SJCRH30 (cell line): ENCODE results near the gene SLC25A34. TPM values are rescaled to one million over a fixed set of nuclear protein-coding genes. Genes with fewer than 3 reads are reported as not detected.

Experiments
- DNase-seq, 2 experiments: peaks; one replicate each; pipeline ENCODE4 v3.0.0-alpha.2; 2015 to 2020
- H3K27ac ChIP-seq: fragments of 250-450 bp; sonication (Bioruptor Pico); 2 replicates; pipeline ENCODE4 v1.5.1; 2020; ENCODE audit warnings: mild to moderate bottlenecking, moderate library complexity
- H3K27me3 ChIP-seq: fragments of 250-450 bp; sonication (Bioruptor Pico); 2 replicates; pipeline ENCODE4 v1.5.1; 2020; ENCODE audit warnings: mild to moderate bottlenecking, moderate library complexity
- H3K36me3 ChIP-seq: fragments of 250-450 bp; sonication (Bioruptor Pico); 2 replicates; pipeline ENCODE4 v1.5.1; 2020; ENCODE audit warnings: mild to moderate bottlenecking, moderate library complexity
- H3K4me1 ChIP-seq: fragments of 250-450 bp; sonication (Bioruptor Pico); 2 replicates; pipeline ENCODE4 v1.5.1; 2020; ENCODE audit warnings: mild to moderate bottlenecking, moderate library complexity
- H3K4me3 ChIP-seq: fragments of 250-450 bp; sonication (Bioruptor Pico); 2 replicates; pipeline ENCODE4 v1.5.1; 2020; ENCODE audit warnings: mild to moderate bottlenecking, moderate library complexity
- H3K9me3 ChIP-seq: fragments of 250-450 bp; sonication (Bioruptor Pico); replicated peaks from 2 replicates; pipeline ENCODE4 v1.5.1; 2020; ENCODE audit warnings: mild to moderate bottlenecking, moderate library complexity
- total RNA-seq: library from RNA; depleted of rRNA; stranded (reverse); fragments of >200 nt; shearing (Covaris generic); gene quantifications from 2 replicates; pipeline ENCODE4 v1.2.3, GENCODE V29; 2014

The SLC25A34 gene
- total RNA-seq, 1 experiment from 2014 or later: 3.5 TPM

DNA sequence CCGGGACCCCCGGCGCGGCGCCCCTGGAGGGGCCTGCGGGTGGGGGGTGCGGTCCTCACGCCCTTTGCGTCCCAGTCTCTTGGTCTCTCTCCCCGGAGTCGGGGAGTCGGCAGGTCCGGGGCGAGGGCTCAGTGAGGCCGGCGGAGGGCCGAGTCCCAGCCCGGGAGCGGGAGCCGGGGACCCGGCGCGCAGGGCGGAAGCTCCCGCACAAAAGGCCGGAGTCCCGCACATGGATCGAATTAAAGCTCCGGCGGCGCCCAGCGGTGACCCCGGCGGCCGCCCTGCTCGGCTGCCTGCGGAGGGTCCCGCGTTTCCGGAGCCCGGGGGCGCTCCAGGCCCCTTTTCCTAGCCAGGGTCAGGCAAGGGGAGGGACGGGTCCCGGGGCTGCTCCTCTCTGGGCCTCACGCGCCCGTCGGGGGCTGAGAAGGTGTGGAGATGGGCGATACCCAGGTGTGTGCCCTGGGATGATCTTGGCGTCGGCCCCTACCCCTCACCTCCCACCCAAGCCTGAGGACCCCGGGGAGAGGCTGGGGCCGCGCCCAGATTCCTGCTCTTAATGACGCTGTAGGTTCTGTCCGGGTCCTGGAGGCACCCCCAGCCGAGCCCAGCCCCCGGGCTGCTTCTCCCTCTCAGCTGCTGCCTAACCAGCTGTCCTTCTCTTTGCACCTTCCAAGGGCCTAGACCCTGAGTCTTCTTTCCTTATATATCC is 23.0 kb downstream of the SLC25A34 start:
- Histone ChIP-seq H3K27ac (no peak overlapping the region), H3K36me3 (no peaks in the 10 kb centered on the region), H3K4me3 (peak overlapping the region; percentile 62), H3K9me3 (0 out of 2 replicates have a peak, but pooled peaks cover 3% of the 10 kb centered on the region), H3K27me3 (no peaks in the 10 kb centered on the region), H3K4me1 (peaks cover 47% of the 10 kb centered on the region)
- peak; percentile 47 to 59 for DNase-seq

DNA sequence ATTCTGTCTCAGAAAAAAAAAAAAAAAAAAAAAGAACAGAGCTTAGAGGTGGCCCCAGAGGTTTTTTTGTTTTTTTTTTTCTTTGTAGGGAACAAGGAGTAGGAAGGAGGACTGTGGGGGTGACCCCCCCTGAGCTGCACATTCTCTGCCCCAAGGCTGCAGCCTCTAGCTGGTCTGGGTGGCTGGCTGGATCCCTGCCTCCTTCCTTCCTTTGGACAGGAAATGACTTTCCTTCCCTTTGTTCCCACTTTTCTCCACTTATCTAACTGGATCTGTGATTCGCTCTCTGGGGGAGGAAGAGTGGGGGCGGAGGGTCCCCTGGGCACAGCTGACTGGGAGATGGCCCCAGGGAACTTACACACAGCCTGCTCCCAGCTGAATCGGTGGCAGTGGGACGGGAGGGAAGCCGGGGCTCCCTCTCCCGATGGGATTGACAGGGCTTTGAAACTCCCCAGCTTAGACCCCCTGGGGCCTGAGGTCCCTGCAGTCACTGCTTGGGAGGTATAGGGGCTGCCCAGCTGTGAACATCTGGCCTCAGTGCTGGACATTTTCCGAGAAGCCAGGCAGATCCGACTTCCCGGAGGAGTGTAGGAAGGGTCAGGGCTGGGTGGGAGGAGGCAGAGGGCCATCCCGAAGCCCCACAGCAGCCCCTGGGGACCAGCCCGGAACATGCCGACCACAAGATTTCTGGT is 24.6 kb downstream of the SLC25A34 start:
- Histone ChIP-seq H3K9me3 (no peaks in the 10 kb centered on the region), H3K27me3 (no peaks in the 10 kb centered on the region), H3K36me3 (no peaks in the 10 kb centered on the region), H3K4me3 (peak overlapping the region; percentile 34), H3K27ac (peak overlapping the region; percentile 2; the same call in 1 of the 2 replicates), H3K4me1 (peaks cover 41% of the 10 kb centered on the region)
- peak; percentile 72 to 84 for DNase-seq

- H3K4me3 ChIP-seq: no peak overlapping the region
- no peak for DNase-seq
- no peak overlapping the region for H3K27ac ChIP-seq
- no peaks in the 10 kb centered on the region for H3K36me3 ChIP-seq
- peaks cover 34% of the 10 kb centered on the region for H3K4me1 ChIP-seq
- H3K9me3 ChIP-seq: no peaks in the 10 kb centered on the region
- H3K27me3 ChIP-seq: no peaks in the 10 kb centered on the region
These were observed 25.5 kb downstream of the SLC25A34 start for GRCh38 chr1:15761366-15762128.

DNA sequence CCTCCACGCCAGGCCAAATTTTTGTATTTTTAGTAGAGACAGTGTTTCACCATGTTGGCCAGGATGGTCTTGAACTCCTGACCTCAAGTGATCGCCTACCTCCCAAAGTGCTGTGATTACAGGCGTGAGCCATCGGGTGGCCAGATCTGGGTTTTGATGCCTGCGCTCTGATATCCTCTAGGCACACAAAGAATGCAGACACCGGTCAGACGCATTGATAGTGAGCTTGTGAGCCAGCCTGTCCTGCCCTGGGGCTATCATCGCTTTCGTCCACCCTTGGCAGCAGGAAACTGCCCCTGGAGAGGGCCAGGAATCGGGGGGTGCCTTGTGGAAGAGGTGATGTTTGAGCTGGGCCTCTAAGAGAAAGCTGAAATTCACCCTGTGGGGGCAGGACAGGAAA is 26.5 kb downstream of the SLC25A34 start:
- peaks cover 24% of the 10 kb centered on the region for H3K4me1 ChIP-seq
- H3K4me3 ChIP-seq: no peak overlapping the region
- H3K27ac ChIP-seq: no peak overlapping the region
- no peaks in the 10 kb centered on the region for H3K27me3 ChIP-seq
- no peaks in the 10 kb centered on the region for H3K36me3 ChIP-seq
- H3K9me3 ChIP-seq: no peaks in the 10 kb centered on the region
- DNase-seq: no peak

- Histone ChIP-seq H3K4me1 (peaks cover 16% of the 10 kb centered on the region), H3K4me3 (no peak overlapping the region), H3K36me3 (no peaks in the 10 kb centered on the region), H3K27me3 (no peaks in the 10 kb centered on the region), H3K27ac (no peak overlapping the region), H3K9me3 (no peaks in the 10 kb centered on the region)
- no peak for DNase-seq
These were observed 28.3 kb downstream of the SLC25A34 start for GRCh38 chr1:15764269-15764764.

- peaks cover 12% of the 10 kb centered on the region for H3K4me1 ChIP-seq
- no peak for DNase-seq
- H3K9me3 ChIP-seq: no peaks in the 10 kb centered on the region
- H3K36me3 ChIP-seq: no peaks in the 10 kb centered on the region
- H3K27me3 ChIP-seq: no peaks in the 10 kb centered on the region
- H3K4me3 ChIP-seq: no peak overlapping the region
- no peak overlapping the region for H3K27ac ChIP-seq
These were observed 28.8 kb downstream of the SLC25A34 start for GRCh38 chr1:15764890-15765289.

GRCh38 chr1:15765495-15766194 is 29.6 kb downstream of the SLC25A34 start:
- no peak overlapping the region for H3K27ac ChIP-seq

DNA sequence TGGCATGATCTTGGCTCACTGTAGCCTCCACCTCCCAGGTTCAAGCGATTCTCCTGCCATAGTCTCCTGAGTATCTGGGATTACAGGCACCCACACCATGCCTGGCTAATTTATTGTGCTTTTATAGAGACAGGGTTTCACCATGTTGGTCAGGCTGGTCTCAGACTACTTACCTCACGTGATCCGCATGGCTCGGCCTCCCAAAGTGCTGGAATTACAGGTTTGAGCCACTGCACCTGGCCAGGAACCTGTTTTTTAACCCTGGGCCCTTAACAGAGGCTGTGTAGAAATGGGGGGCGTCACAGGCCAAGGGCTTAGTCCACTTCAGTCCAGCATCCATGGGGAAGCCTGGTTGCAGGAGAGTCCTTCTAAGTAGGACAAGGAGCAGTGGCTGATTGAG is 31.9 kb downstream of the SLC25A34 start:
- Histone ChIP-seq H3K9me3 (no peaks in the 10 kb centered on the region), H3K36me3 (no peaks in the 10 kb centered on the region), H3K27ac (no peak overlapping the region), H3K4me1 (no peaks in the 10 kb centered on the region), H3K4me3 (no peak overlapping the region), H3K27me3 (no peaks in the 10 kb centered on the region)
- no peak for DNase-seq

More at GRCh38 chr1:15765495-15766194, 29.6 kb downstream of the SLC25A34 start:
- DNase-seq: no peak
- Histone ChIP-seq H3K9me3 (no peaks in the 10 kb centered on the region), H3K27me3 (no peaks in the 10 kb centered on the region), H3K36me3 (no peaks in the 10 kb centered on the region), H3K4me3 (no peak overlapping the region), H3K4me1 (peaks cover 7% of the 10 kb centered on the region; the same call in 1 of the 2 replicates)

DNA sequence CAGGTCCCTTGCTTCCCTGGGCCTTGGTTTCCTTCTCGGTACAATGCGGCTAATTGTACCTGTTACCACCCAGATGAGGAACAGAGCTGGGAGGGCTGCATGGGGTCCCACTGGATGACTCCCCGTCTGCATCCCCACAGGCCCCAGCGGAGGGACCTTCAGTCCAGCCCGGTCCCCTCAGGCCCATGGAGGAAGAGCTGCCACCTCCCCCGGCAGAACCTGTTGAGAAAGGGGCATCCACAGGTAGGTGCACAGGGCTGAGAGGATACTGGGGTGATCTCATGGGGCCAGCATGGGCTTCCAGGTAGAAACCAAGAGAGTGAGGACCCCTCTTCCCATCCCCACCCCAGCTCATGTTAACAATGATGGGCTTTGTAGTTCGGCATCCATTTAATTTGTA is 32.3 kb downstream of the SLC25A34 start:
- no peaks in the 10 kb centered on the region for H3K4me1 ChIP-seq
- H3K36me3 ChIP-seq: no peaks in the 10 kb centered on the region
- H3K4me3 ChIP-seq: no peak overlapping the region
- DNase-seq: no peak
- H3K27ac ChIP-seq: no peak overlapping the region
- no peaks in the 10 kb centered on the region for H3K9me3 ChIP-seq
- no peaks in the 10 kb centered on the region for H3K27me3 ChIP-seq

DNA sequence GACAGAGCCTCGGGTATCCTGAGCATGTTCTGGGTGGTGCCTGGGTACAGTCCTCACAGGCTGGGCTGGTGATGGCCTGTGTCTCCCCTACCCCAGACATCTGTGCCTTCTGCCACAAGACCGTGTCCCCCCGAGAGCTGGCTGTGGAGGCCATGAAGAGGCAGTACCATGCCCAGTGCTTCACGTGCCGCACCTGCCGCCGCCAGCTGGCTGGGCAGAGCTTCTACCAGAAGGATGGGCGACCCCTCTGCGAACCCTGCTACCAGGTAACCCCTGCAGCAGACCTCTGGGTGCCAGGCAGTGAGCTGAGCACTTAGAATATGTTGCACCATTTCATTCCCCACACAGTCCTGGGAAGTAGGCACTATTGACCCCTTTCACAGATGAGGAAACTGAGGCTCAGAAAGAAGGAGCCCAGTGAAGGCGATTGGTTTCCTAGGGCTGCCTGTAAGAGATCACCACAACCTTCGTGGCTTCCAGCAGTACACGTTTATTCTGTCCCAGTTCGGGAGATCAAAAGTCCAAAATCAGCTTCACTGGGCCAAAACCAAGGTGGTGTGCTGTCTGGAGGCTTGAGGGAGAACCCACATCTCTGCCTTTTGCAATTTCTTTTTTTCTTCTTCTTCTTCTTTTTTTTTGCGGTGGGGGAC is 34.4 kb downstream of the SLC25A34 start:
- Histone ChIP-seq H3K4me3 (no peak overlapping the region), H3K36me3 (no peaks in the 10 kb centered on the region), H3K4me1 (no peaks in the 10 kb centered on the region), H3K27me3 (no peaks in the 10 kb centered on the region), H3K9me3 (no peaks in the 10 kb centered on the region), H3K27ac (no peak overlapping the region)
- DNase-seq: no peak

- no peaks in the 10 kb centered on the region for H3K4me1 ChIP-seq
- H3K36me3 ChIP-seq: no peaks in the 10 kb centered on the region; the same call in 1 of the 2 replicates
- DNase-seq: no peak
- no peak overlapping the region for H3K27ac ChIP-seq
- H3K9me3 ChIP-seq: no peaks in the 10 kb centered on the region
- no peak overlapping the region for H3K4me3 ChIP-seq
- no peaks in the 10 kb centered on the region for H3K27me3 ChIP-seq
These were observed 35.9 kb downstream of the SLC25A34 start for GRCh38 chr1:15771836-15772515.

GRCh38 chr1:15775706-15776105 is 39.6 kb downstream of the SLC25A34 start:
- no peaks in the 10 kb centered on the region; the same call in 1 of the 2 replicates for H3K36me3 ChIP-seq

DNA sequence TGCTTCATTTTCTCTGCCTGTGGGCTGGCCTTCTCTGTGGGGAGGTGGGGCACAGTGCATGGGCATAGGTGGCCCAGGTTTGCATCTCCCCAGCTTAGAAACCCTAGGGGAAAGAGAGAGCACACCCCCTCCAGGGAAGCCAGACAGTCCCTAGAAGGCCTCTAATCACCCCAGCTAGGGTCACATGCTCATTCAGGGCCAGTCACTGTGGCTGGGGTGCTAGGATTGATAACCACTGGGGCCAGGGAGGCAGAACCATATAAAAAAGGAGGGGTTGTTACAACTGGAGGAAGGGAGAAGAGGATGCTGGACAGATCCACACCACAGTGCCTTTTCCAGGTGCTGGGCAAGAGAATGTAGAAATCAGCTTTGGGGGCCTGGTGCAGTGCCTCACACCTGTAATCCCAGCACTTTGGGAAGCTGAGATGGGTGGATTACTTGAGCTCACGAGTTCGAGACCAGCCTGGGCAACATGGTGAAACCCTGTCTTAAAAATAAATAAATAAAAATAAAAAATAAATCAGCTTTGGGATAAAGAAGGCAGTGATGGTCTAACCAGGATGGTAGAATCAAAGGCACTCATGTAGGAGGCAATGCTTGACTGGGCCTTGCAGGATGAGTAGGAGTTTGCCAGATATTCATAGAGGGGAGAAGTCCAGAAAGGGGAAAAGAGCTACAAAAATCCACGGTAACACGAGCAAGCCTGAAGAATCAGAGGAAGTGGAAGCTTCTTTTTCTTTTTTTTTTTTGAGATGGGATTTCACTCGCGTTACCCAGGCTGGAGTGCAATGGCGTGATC is 42.0 kb downstream of the SLC25A34 start:
- no peak overlapping the region for H3K27ac ChIP-seq
- no peaks in the 10 kb centered on the region for H3K27me3 ChIP-seq
- no peaks in the 10 kb centered on the region for H3K9me3 ChIP-seq
- no peaks in the 10 kb centered on the region; the same call in 1 of the 2 replicates for H3K36me3 ChIP-seq
- H3K4me3 ChIP-seq: no peak overlapping the region
- H3K4me1 ChIP-seq: no peaks in the 10 kb centered on the region
- DNase-seq: no peak

More at GRCh38 chr1:15775706-15776105, 39.6 kb downstream of the SLC25A34 start:
- Histone ChIP-seq H3K9me3 (no peaks in the 10 kb centered on the region), H3K4me1 (no peaks in the 10 kb centered on the region), H3K4me3 (no peak overlapping the region), H3K27me3 (no peaks in the 10 kb centered on the region), H3K27ac (no peak overlapping the region)
- no peak for DNase-seq
